Measurements from ENCODE around the gene ASB7. TPM values are rescaled to one million over a fixed set of nuclear protein-coding genes. Genes with fewer than 3 reads are reported as not detected.

Gene ASB7
- total RNA-seq, 1 experiment from 2014 or later, result 12.9 TPM

- TF ChIP-seq STAT6 (CRISPR knock-in tag; conservative IDR thresholded peaks at IDR 0.05; ENCODE audit: low read depth) (no peak), NR3C1 (CRISPR knock-in tag; conservative IDR thresholded peaks at IDR 0.05; ENCODE audit: low read depth) (no peak)
Observed at GRCh38 chr15:100653608-100654007, 51.2 kb downstream of the ASB7 start (continued).

GRCh38 chr15:100658895-100659294 lies 56.5 kb downstream of the ASB7 start:
- POLR2A ChIA-PET, result no interaction called here
- Mint-ChIP-seq H3K27me3 (ENCODE audit: low read depth) (no peaks in the 10 kb centered on the region), H3K36me3 (no peaks in the 10 kb centered on the region)

GRCh38 chr15:100661156-100661555 lies 58.8 kb downstream of the ASB7 start:
- POLR2A ChIA-PET, result no interaction called here
- DNase-seq (ENCODE audit: low spot score), result no peak
- CTCF ChIA-PET, result interaction anchor here (1.1 to 1.8 kb wide), 3 partner anchors 212 to 347 kb away, joined by 3 to 6 read pairs (median 3); no protein-coding TSS in a partner anchor
- Mint-ChIP-seq H3K36me3 (no peaks in the 10 kb centered on the region), H3K4me1 (peaks cover 13% of the 10 kb centered on the region), H3K9me3 (no peaks in the 10 kb centered on the region), H3K27ac (no peak overlapping the region), H3K4me3 (no peak overlapping the region), H3K27me3 (ENCODE audit: low read depth) (no peaks in the 10 kb centered on the region)
- ATAC-seq, result no peak
- no peak for TF ChIP-seq RORB (CRISPR knock-in tag; IDR thresholded peaks at IDR 0.05)
- TF ChIP-seq ZNF317 (CRISPR knock-in tag; IDR thresholded peaks at IDR 0.05; ENCODE audit: borderline replicate concordance, low read depth), result no peak
- no peak for TF ChIP-seq CDX4 (CRISPR knock-in tag; IDR thresholded peaks at IDR 0.05; ENCODE audit: borderline replicate concordance)
- no peak for TF ChIP-seq IRF2 (CRISPR knock-in tag; IDR thresholded peaks at IDR 0.05; ENCODE audit: borderline replicate concordance, low read depth)
- no peak for TF ChIP-seq JAZF1 (CRISPR knock-in tag; IDR thresholded peaks at IDR 0.05)
- no peak for TF ChIP-seq ELF4 (CRISPR knock-in tag; IDR thresholded peaks at IDR 0.05; ENCODE audit: low read depth)
- TF ChIP-seq FOXJ3 (CRISPR knock-in tag; IDR thresholded peaks at IDR 0.05; ENCODE audit: borderline replicate concordance), result no peak
- TF ChIP-seq HMGA2 (CRISPR knock-in tag; IDR thresholded peaks at IDR 0.05), result no peak
- TF ChIP-seq TCF7 (CRISPR knock-in tag; IDR thresholded peaks at IDR 0.05; ENCODE audit: low read depth), result no peak
- TF ChIP-seq NR2C2 (CRISPR knock-in tag; IDR thresholded peaks at IDR 0.05), result no peak
- no peak for TF ChIP-seq ZNF219 (CRISPR knock-in tag; IDR thresholded peaks at IDR 0.05; ENCODE audit: borderline replicate concordance)
- no peak for TF ChIP-seq AR (CRISPR knock-in tag; IDR thresholded peaks at IDR 0.05)
- no peak for TF ChIP-seq JUN (CRISPR knock-in tag; IDR thresholded peaks at IDR 0.05)
- TF ChIP-seq GRHL2 (CRISPR knock-in tag; IDR thresholded peaks at IDR 0.05; ENCODE audit: insufficient replicate concordance, severe bottlenecking), result no peak
- TF ChIP-seq NFYB (CRISPR knock-in tag; conservative IDR thresholded peaks at IDR 0.05; ENCODE audit: low read depth), result no peak
- no peak for TF ChIP-seq ARID4B (CRISPR knock-in tag; IDR thresholded peaks at IDR 0.05; ENCODE audit: borderline replicate concordance)

More at GRCh38 chr15:100658895-100659294, 56.5 kb downstream of the ASB7 start:
- no peaks in the 10 kb centered on the region for H3K9me3 Mint-ChIP-seq
- no peak overlapping the region for H3K27ac Mint-ChIP-seq
- no peak for DNase-seq (ENCODE audit: low spot score)
- CTCF ChIA-PET, result interaction anchor here (1.1 kb wide), 1 partner anchor 79 kb away, joined by 3 read pairs; no protein-coding TSS in a partner anchor
- no peak for ATAC-seq
- TF ChIP-seq E2F5 (CRISPR knock-in tag; IDR thresholded peaks at IDR 0.05), result no peak
- no peak for TF ChIP-seq CREM (CRISPR knock-in tag; IDR thresholded peaks at IDR 0.05)
- TF ChIP-seq HMGA2 (CRISPR knock-in tag; IDR thresholded peaks at IDR 0.05), result no peak
- TF ChIP-seq EMX1 (CRISPR knock-in tag; IDR thresholded peaks at IDR 0.05), result no peak
- no peak for TF ChIP-seq ZNF317 (CRISPR knock-in tag; IDR thresholded peaks at IDR 0.05; ENCODE audit: borderline replicate concordance, low read depth)
- no peak for TF ChIP-seq MXD4 (CRISPR knock-in tag; IDR thresholded peaks at IDR 0.05; ENCODE audit: borderline replicate concordance)
- TF ChIP-seq RELA (CRISPR knock-in tag; IDR thresholded peaks at IDR 0.05; ENCODE audit: borderline replicate concordance), result no peak
- H3K4me3 Mint-ChIP-seq, result no peak overlapping the region
- H3K4me1 Mint-ChIP-seq, result peaks cover 9% of the 10 kb centered on the region

Measured in WTC11 (cell line).